BE2C (cell line): ENCODE measurements around the gene IRF9.

Source experiments
- DNase-seq: peaks from one replicate; pipeline ENCODE4 v3.0.0-alpha.2; 2020
- H3K27me3 ChIP-seq: fragments of 250-450 bp; sonication (Bioruptor Pico); 2 replicates; pipeline ENCODE4 v1.5.1; 2020; ENCODE audit warnings: mild to moderate bottlenecking
- H3K36me3 ChIP-seq: fragments of 250-450 bp; sonication (Bioruptor Pico); 2 replicates; pipeline ENCODE4 v1.5.1; 2020; ENCODE audit warnings: mild to moderate bottlenecking
- H3K4me1 ChIP-seq: fragments of 250-450 bp; sonication (Bioruptor Pico); 2 replicates; pipeline ENCODE4 v1.5.1; 2020
- H3K4me3 ChIP-seq: 2 replicates; pipeline ENCODE4 v1.5.1; 2011; ENCODE audit warnings: low read depth, low read length
- H3K9me3 ChIP-seq: fragments of 250-450 bp; sonication (Bioruptor Pico); 2 replicates; pipeline ENCODE4 v1.5.1; 2020
- CTCF ChIP-seq: IDR thresholded peaks from 2 replicates; pipeline ENCODE4 v1.5.1; 2012; ENCODE audit warnings: mild to moderate bottlenecking, low read depth, low read length

Gene IRF9

GRCh38 chr14:24141097-24141880 lies 19.8 kb upstream of the IRF9 start, which contains the start of gene EMC9:
TSS of gene EMC9 (minus strand) at chr14:24141591. CDS start at chr14:24141304, 287 bp downstream.
- Histone ChIP-seq H3K36me3 (peaks cover 16% of the 10 kb centered on the region), H3K9me3 (no peaks in the 10 kb centered on the region), H3K27me3 (no peaks in the 10 kb centered on the region), H3K4me3 (peak within 1 kb of the TSS; percentile 95), H3K4me1 (no peaks in the 10 kb centered on the region)
- peak; percentile 100 for DNase-seq
- TF ChIP-seq CTCF, result peak; percentile 27

GRCh38 chr14:24143511-24143910 lies 17.6 kb upstream of the IRF9 start:
- no peaks in the 10 kb centered on the region for H3K27me3 ChIP-seq
- H3K4me3 ChIP-seq, result no peak overlapping the region
- no peak for TF ChIP-seq CTCF
- H3K36me3 ChIP-seq, result peaks cover 11% of the 10 kb centered on the region
- H3K9me3 ChIP-seq, result no peaks in the 10 kb centered on the region
- H3K4me1 ChIP-seq, result no peaks in the 10 kb centered on the region
- DNase-seq, result no peak

DNA sequence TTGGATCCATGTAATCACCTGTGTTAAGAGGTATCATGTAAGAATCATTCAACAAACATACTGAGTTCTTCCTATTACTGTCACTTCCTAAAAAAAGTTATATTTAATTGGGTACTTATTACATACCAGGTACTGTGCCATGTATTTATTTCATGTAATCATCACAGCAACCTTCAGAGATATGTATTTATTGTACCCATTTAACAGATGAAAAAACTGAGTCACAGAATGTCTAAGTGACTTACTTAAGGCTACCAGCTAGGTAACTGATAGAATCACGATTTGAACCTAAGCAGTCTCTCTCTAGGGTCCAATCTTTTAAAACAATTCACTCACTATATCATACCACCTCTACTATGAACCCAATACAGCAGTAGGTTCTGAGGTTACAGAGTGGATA lies 16.6 kb upstream of the IRF9 start:
- Histone ChIP-seq H3K4me3 (no peak overlapping the region), H3K27me3 (no peaks in the 10 kb centered on the region), H3K9me3 (no peaks in the 10 kb centered on the region), H3K4me1 (no peaks in the 10 kb centered on the region), H3K36me3 (peaks cover 4% of the 10 kb centered on the region)
- DNase-seq, result no peak
- TF ChIP-seq CTCF, result no peak

GRCh38 chr14:24145219-24145618 lies 15.8 kb upstream of the IRF9 start:
- no peaks in the 10 kb centered on the region for H3K9me3 ChIP-seq
- H3K4me3 ChIP-seq, result no peak overlapping the region
- peaks cover 10% of the 10 kb centered on the region for H3K36me3 ChIP-seq
- no peaks in the 10 kb centered on the region for H3K4me1 ChIP-seq
- H3K27me3 ChIP-seq, result no peaks in the 10 kb centered on the region
- no peak for DNase-seq
- no peak for TF ChIP-seq CTCF

- Histone ChIP-seq H3K9me3 (no peaks in the 10 kb centered on the region), H3K36me3 (peaks cover 17% of the 10 kb centered on the region)
Measured at GRCh38 chr14:24145690-24146452, 15.2 kb upstream of the IRF9 start.

More at GRCh38 chr14:24145690-24146452, 15.2 kb upstream of the IRF9 start:
- Histone ChIP-seq H3K4me3 (peak overlapping the region; percentile 90), H3K4me1 (no peaks in the 10 kb centered on the region), H3K27me3 (no peaks in the 10 kb centered on the region)
- no peak for DNase-seq
- TF ChIP-seq CTCF, result no peak
